Keratinocyte (primary cell): ENCODE data around the gene NCOA6. TPM values are rescaled to one million over a fixed set of nuclear protein-coding genes. Genes with fewer than 3 reads are reported as not detected.

Experiments used
- DNase-seq: peaks from one replicate; pipeline ENCODE4 v3.0.0-alpha.2; 2011; ENCODE audit warnings: low read depth, missing footprints, low spot score
- FAIRE-seq: peaks from 2 replicates; lab custom pipeline; 2011; peaks lifted over from hg19 to GRCh38; lab: Jason Lieb, UNC
- H2AFZ ChIP-seq: 2 replicates; pipeline ENCODE4 v1.6.0; 2012; ENCODE audit warnings: low read length, control low read depth, inconsistent platforms; ENCODE audit not compliant: control insufficient read depth
- H3K27ac ChIP-seq: 2 replicates; pipeline ENCODE4 v1.5.1; 2011; ENCODE audit warnings: low read length; ENCODE audit not compliant: control insufficient read depth, insufficient read depth
- H3K27me3 ChIP-seq: 3 replicates; pipeline ENCODE4 v1.6.0; 2011; ENCODE audit warnings: low read length; ENCODE audit not compliant: control insufficient read depth, insufficient read depth; ENCODE audit errors: extremely low read depth
- H3K36me3 ChIP-seq, 2 experiments: 2 replicates in 1 of 2; 3 replicates in 1 of 2; pipeline ENCODE4 v1.5.1; 2011; ENCODE audit warnings: low read length in 2 of 2, mild to moderate bottlenecking in 1 of 2; ENCODE audit not compliant: control insufficient read depth in 2 of 2, insufficient read depth in 2 of 2; ENCODE audit errors: extremely low read depth in 1 of 2
- H3K4me1 ChIP-seq: 3 replicates; pipeline ENCODE4 v1.5.1; 2011; ENCODE audit warnings: low read length; ENCODE audit not compliant: control insufficient read depth, insufficient read depth; ENCODE audit errors: extremely low read depth
- H3K4me2 ChIP-seq: 3 replicates; pipeline ENCODE4 v1.6.0; 2011; ENCODE audit warnings: low read depth, low read length; ENCODE audit not compliant: control insufficient read depth, insufficient read depth; ENCODE audit errors: extremely low read depth
- H3K4me3 ChIP-seq, 3 experiments: fragments of 200-600 bp in 1 of 3; sonication (generic) in 1 of 3; 2 replicates in 2 of 3; 3 replicates in 1 of 3; pipeline ENCODE4 v1.5.1; 2011 to 2016; ENCODE audit warnings: low read length in 3 of 3, mild to moderate bottlenecking in 3 of 3, control low read depth in 2 of 3, inconsistent platforms in 1 of 3, low read depth in 1 of 3, mixed read lengths in 1 of 3, mixed run types in 1 of 3, moderate library complexity in 1 of 3; ENCODE audit not compliant: control insufficient read depth in 2 of 3, insufficient read depth in 2 of 3; ENCODE audit errors: extremely low read depth in 1 of 3
- H3K79me2 ChIP-seq: 2 replicates; pipeline ENCODE4 v1.6.0; 2012; ENCODE audit warnings: low read length; ENCODE audit not compliant: control insufficient read depth, insufficient read depth
- H3K9ac ChIP-seq: 3 replicates; pipeline ENCODE4 v1.6.0; 2011; ENCODE audit warnings: low read length; ENCODE audit not compliant: control insufficient read depth, insufficient read depth; ENCODE audit errors: extremely low read depth
- H3K9me1 ChIP-seq: 3 replicates; pipeline ENCODE4 v1.6.0; 2011; ENCODE audit warnings: low read length; ENCODE audit not compliant: control insufficient read depth, insufficient read depth; ENCODE audit errors: extremely low read depth
- H3K9me3 ChIP-seq: 2 replicates; pipeline ENCODE4 v1.5.1; 2012; ENCODE audit warnings: low read depth, low read length; ENCODE audit not compliant: control insufficient read depth
- H4K20me1 ChIP-seq: 3 replicates; pipeline ENCODE4 v1.6.0; 2011; ENCODE audit warnings: low read length; ENCODE audit not compliant: control insufficient read depth, insufficient read depth; ENCODE audit errors: extremely low read depth
- EZH2 ChIP-seq: IDR thresholded peaks from one replicate; pipeline ENCODE4 v1.6.1; 2012; ENCODE audit warnings: inconsistent platforms, mild to moderate bottlenecking, low read length, moderate library complexity
- dilution Hi-C: fragments of 300-500 bp; cut with MboI; formaldehyde crosslinking; loops from one replicate; pipeline ENCODE4 v1.7.0; 2020; ENCODE audit warnings: low sequenced_read_pairs; ENCODE audit not compliant: extremely low pct_ligation_motif_present
- polyA plus RNA-seq, 5 experiments: library from polyadenylated mRNA; depleted of rRNA in 3 of 5; stranded (reverse) in 3 of 5; stranded (forward) in 1 of 5; unstranded in 1 of 5; fragments of >200 nt; gene quantifications; 1 replicate in 1 of 5; 2 replicates in 3 of 5; 3 replicates in 1 of 5; pipeline versions ENCODE4 v1.2.1 to v1.2.3, GENCODE V29; 2011 to 2012; ENCODE audit warnings: missing spikeins in 2 of 5, low read depth in 1 of 5, low replicate concordance in 1 of 5
- TF ChIP-seq, protein P1 (sequence below), 3 experiments: IDR thresholded peaks in 1 of 3; conservative IDR thresholded peaks in 1 of 3; optimal IDR thresholded peaks in 1 of 3; 2 replicates in 2 of 3; 3 replicates in 1 of 3; pipeline versions ENCODE3 to v1.5.1; 2011; ENCODE audit warnings: low read length in 3 of 3, mild to moderate bottlenecking in 3 of 3, moderate library complexity in 2 of 3, control low read depth in 1 of 3, inconsistent platforms in 1 of 3; ENCODE audit not compliant: insufficient read depth in 2 of 3; ENCODE audit errors: extremely low read depth in 1 of 3

The NCOA6 gene
- polyA plus RNA-seq, 1 donor (not counting 4 experiments of a cell fraction or from before 2014, with no cell fraction given), result 13.3 TPM

DNA sequence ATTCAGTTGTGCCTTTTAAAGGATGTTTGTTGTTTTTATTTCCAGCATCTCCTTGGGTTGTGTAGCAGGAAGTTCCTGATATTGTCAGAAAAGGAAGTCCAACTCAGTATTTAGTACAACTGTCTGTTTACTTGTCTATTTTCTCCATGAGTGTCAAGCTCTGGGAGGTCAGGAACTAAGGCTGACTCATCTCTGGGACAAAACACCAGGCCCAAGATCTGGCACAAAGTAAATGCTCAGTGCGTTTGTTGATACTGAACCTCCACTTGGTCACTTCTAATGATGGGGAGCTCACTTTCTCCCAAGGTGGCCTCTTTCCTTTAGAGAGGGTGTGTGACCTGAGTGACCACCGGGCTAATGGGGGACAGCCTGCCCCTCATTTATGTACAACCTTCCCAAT is 136.0 kb downstream of the NCOA6 start:
- no peaks in the 10 kb centered on the region for H3K79me2 ChIP-seq
- FAIRE-seq (no peak), DNase-seq (no peak)
- H3K4me2 ChIP-seq, result no peak overlapping the region
- no peak overlapping the region for H3K27ac ChIP-seq
- H3K4me3 ChIP-seq, result no peak overlapping the region
- H2AFZ ChIP-seq, result no peak overlapping the region
- H3K9me3 ChIP-seq, result no peaks in the 10 kb centered on the region
- H3K36me3 ChIP-seq, result no peaks in the 10 kb centered on the region
- dilution Hi-C loops, result no loop called here
- H3K9me1 ChIP-seq, result no peaks in the 10 kb centered on the region
- H3K4me1 ChIP-seq, result peaks cover 4% of the 10 kb centered on the region
- no peak for TF ChIP-seq EZH2
- TF ChIP-seq, protein P1, sequence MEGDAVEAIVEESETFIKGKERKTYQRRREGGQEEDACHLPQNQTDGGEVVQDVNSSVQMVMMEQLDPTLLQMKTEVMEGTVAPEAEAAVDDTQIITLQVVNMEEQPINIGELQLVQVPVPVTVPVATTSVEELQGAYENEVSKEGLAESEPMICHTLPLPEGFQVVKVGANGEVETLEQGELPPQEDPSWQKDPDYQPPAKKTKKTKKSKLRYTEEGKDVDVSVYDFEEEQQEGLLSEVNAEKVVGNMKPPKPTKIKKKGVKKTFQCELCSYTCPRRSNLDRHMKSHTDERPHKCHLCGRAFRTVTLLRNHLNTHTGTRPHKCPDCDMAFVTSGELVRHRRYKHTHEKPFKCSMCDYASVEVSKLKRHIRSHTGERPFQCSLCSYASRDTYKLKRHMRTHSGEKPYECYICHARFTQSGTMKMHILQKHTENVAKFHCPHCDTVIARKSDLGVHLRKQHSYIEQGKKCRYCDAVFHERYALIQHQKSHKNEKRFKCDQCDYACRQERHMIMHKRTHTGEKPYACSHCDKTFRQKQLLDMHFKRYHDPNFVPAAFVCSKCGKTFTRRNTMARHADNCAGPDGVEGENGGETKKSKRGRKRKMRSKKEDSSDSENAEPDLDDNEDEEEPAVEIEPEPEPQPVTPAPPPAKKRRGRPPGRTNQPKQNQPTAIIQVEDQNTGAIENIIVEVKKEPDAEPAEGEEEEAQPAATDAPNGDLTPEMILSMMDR (optimal IDR thresholded peaks at IDR 0.05 in 1 of 3, IDR thresholded peaks at IDR 0.05 in 1 of 3, conservative IDR thresholded peaks at IDR 0.05 in 1 of 3; ENCODE audit: extremely low read depth in 1 of 3, insufficient read depth in 2 of 3, low read length in 3 of 3), result no peak
- H4K20me1 ChIP-seq, result no peaks in the 10 kb centered on the region
- H3K27me3 ChIP-seq, result no peaks in the 10 kb centered on the region
- H3K9ac ChIP-seq, result no peak overlapping the region

DNA sequence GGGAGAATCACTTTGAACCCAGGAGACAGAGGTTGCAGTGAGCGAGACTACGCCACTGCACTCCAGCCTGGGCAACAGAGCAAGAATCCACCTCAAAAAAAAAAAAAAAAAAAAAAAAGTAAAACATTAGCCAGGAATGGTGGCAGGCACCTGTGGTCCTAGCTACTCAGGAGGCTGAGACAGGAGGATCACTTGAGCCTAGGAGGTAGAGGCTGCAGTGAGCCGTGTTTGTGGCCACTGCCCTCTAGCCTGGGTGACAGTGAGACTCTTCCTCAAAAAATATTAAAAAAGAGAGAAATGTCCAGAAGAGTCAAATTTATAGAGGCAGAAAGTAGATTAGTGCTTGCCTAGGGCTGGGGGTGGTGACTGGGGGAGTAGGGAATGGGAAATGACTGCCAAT is 141.8 kb downstream of the NCOA6 start:
- H2AFZ ChIP-seq, result no peak overlapping the region
- H3K27me3 ChIP-seq, result no peaks in the 10 kb centered on the region
- H3K9me3 ChIP-seq, result no peaks in the 10 kb centered on the region
- H3K27ac ChIP-seq, result no peak overlapping the region
- no peak overlapping the region for H3K4me3 ChIP-seq
- H3K36me3 ChIP-seq, result no peaks in the 10 kb centered on the region
- H3K9ac ChIP-seq, result no peak overlapping the region
- H4K20me1 ChIP-seq, result no peaks in the 10 kb centered on the region
- no peak for TF ChIP-seq EZH2
- TF ChIP-seq, protein P1 (optimal IDR thresholded peaks at IDR 0.05 in 1 of 3, IDR thresholded peaks at IDR 0.05 in 1 of 3, conservative IDR thresholded peaks at IDR 0.05 in 1 of 3; ENCODE audit: extremely low read depth in 1 of 3, insufficient read depth in 2 of 3, low read length in 3 of 3), result no peak
- dilution Hi-C loops, result no loop called here
- no peak overlapping the region for H3K4me2 ChIP-seq
- no peaks in the 10 kb centered on the region for H3K9me1 ChIP-seq
- FAIRE-seq (no peak), DNase-seq (no peak)
- H3K79me2 ChIP-seq, result no peaks in the 10 kb centered on the region
- no peaks in the 10 kb centered on the region for H3K4me1 ChIP-seq
